ENCODE results near the gene TMC6. TPM values are rescaled to one million over a fixed set of nuclear protein-coding genes. Genes with fewer than 3 reads are reported as not detected.
"Not testable (repeated sequence)": the region's sequence is repeated elsewhere in the genome, so short reads cannot be mapped to it uniquely, and the experiment has no call there.

The TMC6 gene
- total RNA-seq, 2 experiments from 2014 or later: 124 to 258 TPM

- Histone ChIP-seq H3K9me3 (ENCODE audit: low read length) (no peaks in the 10 kb centered on the region), H3K4me1 (ENCODE audit: insufficient read depth, low read length, poor library complexity, severe bottlenecking) (peaks cover 64% of the 10 kb centered on the region), H3K79me2 (ENCODE audit: insufficient read depth, low read depth, low read length) (no peaks in the 10 kb centered on the region), H3K36me3 (ENCODE audit: insufficient read depth, low read length) (peaks cover 32% of the 10 kb centered on the region), H2AFZ (ENCODE audit: low read length) (no peak overlapping the region), H3K27ac (ENCODE audit: low read depth, low read length, poor library complexity, severe bottlenecking) (no peak overlapping the region), H3K4me3 (ENCODE audit: low read depth, low read length, poor library complexity, severe bottlenecking) (no peak overlapping the region), H4K20me1 (ENCODE audit: insufficient read depth, low read length) (no peaks in the 10 kb centered on the region), H3K9me2 (ENCODE audit: insufficient read depth, low read length) (no peaks in the 10 kb centered on the region), H3K4me2 (ENCODE audit: low read length) (peak overlapping the region; percentile 57)
- CTCF ChIA-PET (ENCODE audit: unreplicated experiment): no interaction called here
- POLR2A ChIA-PET: interaction anchor here (0.7 to 0.9 kb wide), 3 partner anchors 9 to 15 kb away, joined by 3 to 6 read pairs (median 3); no protein-coding TSS in a partner anchor
- BruUV-seq (replicated peaks): no TSS peak
- intact Hi-C loops (cut with micrococcal nuclease; ENCODE audit: unreplicated experiment): loop anchor here (2.0 kb wide), 1 partner anchor 78 kb away; no protein-coding TSS in a partner anchor
- DNase-seq (ENCODE audit: low spot score): no peak
- TF ChIP-seq EZH2phosphoT487 (IDR thresholded peaks at IDR 0.05; ENCODE audit: borderline replicate concordance, low read depth, low read length): no peak
- TF ChIP-seq, protein P1, sequence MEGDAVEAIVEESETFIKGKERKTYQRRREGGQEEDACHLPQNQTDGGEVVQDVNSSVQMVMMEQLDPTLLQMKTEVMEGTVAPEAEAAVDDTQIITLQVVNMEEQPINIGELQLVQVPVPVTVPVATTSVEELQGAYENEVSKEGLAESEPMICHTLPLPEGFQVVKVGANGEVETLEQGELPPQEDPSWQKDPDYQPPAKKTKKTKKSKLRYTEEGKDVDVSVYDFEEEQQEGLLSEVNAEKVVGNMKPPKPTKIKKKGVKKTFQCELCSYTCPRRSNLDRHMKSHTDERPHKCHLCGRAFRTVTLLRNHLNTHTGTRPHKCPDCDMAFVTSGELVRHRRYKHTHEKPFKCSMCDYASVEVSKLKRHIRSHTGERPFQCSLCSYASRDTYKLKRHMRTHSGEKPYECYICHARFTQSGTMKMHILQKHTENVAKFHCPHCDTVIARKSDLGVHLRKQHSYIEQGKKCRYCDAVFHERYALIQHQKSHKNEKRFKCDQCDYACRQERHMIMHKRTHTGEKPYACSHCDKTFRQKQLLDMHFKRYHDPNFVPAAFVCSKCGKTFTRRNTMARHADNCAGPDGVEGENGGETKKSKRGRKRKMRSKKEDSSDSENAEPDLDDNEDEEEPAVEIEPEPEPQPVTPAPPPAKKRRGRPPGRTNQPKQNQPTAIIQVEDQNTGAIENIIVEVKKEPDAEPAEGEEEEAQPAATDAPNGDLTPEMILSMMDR (conservative IDR thresholded peaks at IDR 0.05; ENCODE audit: low read length): no peak
Measured at GRCh38 chr17:78173097-78173715, 44.7 kb upstream of the TMC6 start.

DNA sequence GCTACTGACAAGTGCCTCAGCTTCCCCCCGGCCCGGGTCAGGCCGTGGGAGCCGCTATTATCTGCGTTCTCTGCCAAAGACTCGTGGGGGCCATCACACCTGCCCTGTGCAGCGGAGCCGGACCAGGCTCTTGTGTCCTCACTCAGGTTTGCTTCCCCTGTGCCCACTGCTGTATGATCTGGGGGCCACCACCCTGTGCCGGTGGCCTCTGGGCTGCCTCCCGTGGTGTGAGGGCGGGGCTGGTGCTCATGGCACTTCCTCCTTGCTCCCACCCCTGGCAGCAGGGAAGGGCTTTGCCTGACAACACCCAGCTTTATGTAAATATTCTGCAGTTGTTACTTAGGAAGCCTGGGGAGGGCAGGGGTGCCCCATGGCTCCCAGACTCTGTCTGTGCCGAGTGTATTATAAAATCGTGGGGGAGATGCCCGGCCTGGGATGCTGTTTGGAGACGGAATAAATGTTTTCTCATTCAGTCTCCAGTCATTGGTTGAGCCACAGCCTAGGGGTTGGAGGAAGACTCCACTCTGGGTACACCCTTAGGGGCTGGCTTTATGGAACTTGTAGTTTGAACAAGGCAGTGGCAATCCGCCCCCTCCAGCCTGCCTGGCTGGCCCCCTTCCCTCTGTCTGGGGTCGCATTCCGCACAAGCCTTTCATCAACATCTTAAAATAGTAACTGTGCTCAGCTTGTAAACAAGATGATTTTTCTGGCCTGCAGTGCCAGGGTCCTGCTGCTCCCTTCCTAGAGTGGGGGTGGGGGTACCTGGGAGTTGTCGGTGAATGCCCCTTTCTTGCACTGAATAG is 43.9 kb upstream of the TMC6 start:
- peaks cover 68% of the 10 kb centered on the region for H3K4me1 ChIP-seq (ENCODE audit: insufficient read depth, low read length, poor library complexity, severe bottlenecking)
- intact Hi-C loops (cut with micrococcal nuclease; ENCODE audit: unreplicated experiment): loop anchor here (2.0 kb wide), 1 partner anchor 78 kb away; no protein-coding TSS in a partner anchor
- H3K9me2 ChIP-seq (ENCODE audit: insufficient read depth, low read length): no peaks in the 10 kb centered on the region
- TSS peak; percentile 56 for BruUV-seq (replicated peaks)
- no peak for TF ChIP-seq EZH2phosphoT487 (IDR thresholded peaks at IDR 0.05; ENCODE audit: borderline replicate concordance, low read depth, low read length)
- TF ChIP-seq, protein P1 (conservative IDR thresholded peaks at IDR 0.05; ENCODE audit: low read length): no peak
- no peaks in the 10 kb centered on the region for H4K20me1 ChIP-seq (ENCODE audit: insufficient read depth, low read length)
- no peak overlapping the region for H3K4me3 ChIP-seq (ENCODE audit: low read depth, low read length, poor library complexity, severe bottlenecking)
- peak; percentile 48 for DNase-seq (ENCODE audit: low spot score)
- no peaks in the 10 kb centered on the region for H3K9me3 ChIP-seq (ENCODE audit: low read length)
- H3K36me3 ChIP-seq (ENCODE audit: insufficient read depth, low read length): peaks cover 29% of the 10 kb centered on the region
- ChIA-PET CTCF (ENCODE audit: unreplicated experiment) (no interaction called here), POLR2A (interaction anchor here (0.6 to 0.9 kb wide), 4 partner anchors 10 to 33 kb away, joined by 3 to 6 read pairs (median 3); no protein-coding TSS in a partner anchor)
- H3K27ac ChIP-seq (ENCODE audit: low read depth, low read length, poor library complexity, severe bottlenecking): no peak overlapping the region
- H2AFZ ChIP-seq (ENCODE audit: low read length): no peak overlapping the region
- H3K4me2 ChIP-seq (ENCODE audit: low read length): peak overlapping the region; percentile 57
- no peaks in the 10 kb centered on the region for H3K79me2 ChIP-seq (ENCODE audit: insufficient read depth, low read depth, low read length)

GRCh38 chr17:78171591-78172248 is 43.2 kb upstream of the TMC6 start:
- H3K79me2 ChIP-seq (ENCODE audit: insufficient read depth, low read depth, low read length); DNase-seq (ENCODE audit: low spot score); H3K9me3 ChIP-seq (ENCODE audit: low read length); H3K9me2 ChIP-seq (ENCODE audit: insufficient read depth, low read length); H4K20me1 ChIP-seq (ENCODE audit: insufficient read depth, low read length); H3K27ac ChIP-seq (ENCODE audit: low read depth, low read length, poor library complexity, severe bottlenecking); H2AFZ ChIP-seq (ENCODE audit: low read length); H3K4me3 ChIP-seq (ENCODE audit: low read depth, low read length, poor library complexity, severe bottlenecking); BruUV-seq (replicated peaks); CTCF ChIA-PET (ENCODE audit: unreplicated experiment): not testable (repeated sequence)
- POLR2A ChIA-PET: interaction anchor here (0.6 kb wide), 1 partner anchor 32 kb away, joined by 3 read pairs; no protein-coding TSS in a partner anchor
- H3K36me3 ChIP-seq (ENCODE audit: insufficient read depth, low read length): peaks cover 29% of the 10 kb centered on the region
- H3K4me2 ChIP-seq (ENCODE audit: low read length): peak overlapping the region; percentile 57
- peaks cover 69% of the 10 kb centered on the region for H3K4me1 ChIP-seq (ENCODE audit: insufficient read depth, low read length, poor library complexity, severe bottlenecking)
- intact Hi-C loops (cut with micrococcal nuclease; ENCODE audit: unreplicated experiment): loop anchor here (2.0 kb wide), 1 partner anchor 79 kb away; no protein-coding TSS in a partner anchor

Data from OCI-LY7 (cell line).